HL-60 (cell line): ENCODE measurements around the gene LIPC.

ENCODE experiments used
- DNase-seq, 2 experiments: peaks; one replicate each; pipeline ENCODE4 v3.0.0-alpha.2; 2010 to 2020; ENCODE audit warnings: low read depth in 1 of 2, low spot score in 1 of 2
- H3K27ac ChIP-seq: fragments of 250-450 bp; sonication (Bioruptor Pico); replicated peaks from 2 replicates; pipeline ENCODE4 v1.5.1; 2020; ENCODE audit warnings: mild to moderate bottlenecking, moderate library complexity
- H3K27me3 ChIP-seq: fragments of 250-450 bp; sonication (Bioruptor Pico); 2 replicates; pipeline ENCODE4 v1.5.1; 2021; ENCODE audit warnings: mild to moderate bottlenecking, moderate library complexity; ENCODE audit not compliant: insufficient read depth, poor library complexity, severe bottlenecking
- H3K4me3 ChIP-seq: replicated peaks from 2 replicates; pipeline ENCODE4 v1.5.1; 2011; ENCODE audit warnings: mild to moderate bottlenecking, control low read depth, low read length; ENCODE audit not compliant: insufficient read depth
- CTCF ChIP-seq: IDR thresholded peaks from one replicate; pipeline ENCODE4 v1.5.1; 2011; ENCODE audit warnings: low read length, control low read depth, inconsistent platforms; ENCODE audit not compliant: insufficient read depth
- GABPA ChIP-seq: IDR thresholded peaks from 2 replicates; pipeline ENCODE4 v1.6.1; 2012; ENCODE audit warnings: low read depth
- POLR2AphosphoS5 ChIP-seq: IDR thresholded peaks from 2 replicates; pipeline ENCODE4 v1.6.1; 2012; ENCODE audit warnings: low read depth
- REST ChIP-seq: IDR thresholded peaks from 2 replicates; pipeline ENCODE4 v1.6.1; 2012; ENCODE audit warnings: low read depth; ENCODE audit not compliant: insufficient replicate concordance
- SPI1 ChIP-seq: IDR thresholded peaks from 2 replicates; pipeline ENCODE4 v1.6.1; 2012; ENCODE audit warnings: low read depth, mild to moderate bottlenecking, borderline replicate concordance

Gene LIPC

DNA sequence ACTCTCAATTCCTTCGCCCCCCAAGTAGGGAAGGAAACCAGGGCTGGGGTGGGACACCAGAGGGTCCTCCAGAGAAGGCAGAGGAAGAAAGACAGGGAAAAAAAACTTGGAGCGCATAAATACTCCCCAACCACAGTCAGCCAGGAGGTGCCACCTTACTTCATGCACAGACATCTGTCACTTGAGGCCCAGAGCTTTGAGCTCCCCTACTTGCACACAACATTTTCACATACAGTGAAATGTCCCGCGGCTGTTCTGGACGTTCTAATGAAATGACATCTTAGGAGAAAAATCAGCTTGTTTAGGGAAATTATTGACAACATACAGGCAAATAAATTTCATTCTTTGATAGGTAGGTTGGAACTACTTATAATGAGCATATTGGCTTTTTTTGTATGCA lies 113.0 kb downstream of the LIPC start:
- Histone ChIP-seq H3K4me3 (no peak overlapping the region), H3K27me3 (no peaks in the 10 kb centered on the region), H3K27ac (no peak overlapping the region)
- no peak for DNase-seq
- TF ChIP-seq SPI1 (no peak), CTCF (no peak), GABPA (no peak), REST (no peak), POLR2AphosphoS5 (no peak)

GRCh38 chr15:58545307-58546065 lies 113.7 kb downstream of the LIPC start:
- Histone ChIP-seq H3K27ac (no peak overlapping the region), H3K4me3 (no peak overlapping the region), H3K27me3 (no peaks in the 10 kb centered on the region)
- DNase-seq, result no peak
- no peak for TF ChIP-seq REST

DNA sequence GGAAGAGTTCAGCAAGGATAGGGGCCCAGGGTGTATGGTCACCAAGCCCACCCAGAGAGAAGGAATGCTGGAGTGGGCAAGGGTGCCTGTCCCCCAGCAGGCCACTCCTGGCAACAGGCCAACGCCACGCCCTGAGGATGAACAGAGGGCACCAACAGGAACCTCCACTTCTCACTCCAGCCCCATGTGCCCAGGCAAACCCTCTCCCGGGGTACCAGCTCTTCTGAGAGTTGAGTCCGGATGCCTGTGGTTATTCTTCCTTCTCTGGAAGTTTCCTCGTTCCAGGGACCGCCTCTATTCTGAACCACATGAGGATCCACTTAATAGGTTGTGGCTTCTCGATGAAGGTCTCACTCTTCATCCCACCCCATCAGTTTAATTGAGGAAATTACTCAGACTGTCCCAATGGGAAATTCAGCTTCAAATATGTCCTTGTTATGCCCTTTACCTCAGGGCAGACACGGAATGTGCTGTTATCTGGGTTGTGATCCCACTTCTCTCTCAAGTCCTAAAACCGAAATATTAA lies 114.3 kb downstream of the LIPC start:
- Histone ChIP-seq H3K27ac (no peak overlapping the region), H3K4me3 (no peak overlapping the region), H3K27me3 (no peaks in the 10 kb centered on the region)
- no peak for DNase-seq
- no peak for TF ChIP-seq SPI1

DNA sequence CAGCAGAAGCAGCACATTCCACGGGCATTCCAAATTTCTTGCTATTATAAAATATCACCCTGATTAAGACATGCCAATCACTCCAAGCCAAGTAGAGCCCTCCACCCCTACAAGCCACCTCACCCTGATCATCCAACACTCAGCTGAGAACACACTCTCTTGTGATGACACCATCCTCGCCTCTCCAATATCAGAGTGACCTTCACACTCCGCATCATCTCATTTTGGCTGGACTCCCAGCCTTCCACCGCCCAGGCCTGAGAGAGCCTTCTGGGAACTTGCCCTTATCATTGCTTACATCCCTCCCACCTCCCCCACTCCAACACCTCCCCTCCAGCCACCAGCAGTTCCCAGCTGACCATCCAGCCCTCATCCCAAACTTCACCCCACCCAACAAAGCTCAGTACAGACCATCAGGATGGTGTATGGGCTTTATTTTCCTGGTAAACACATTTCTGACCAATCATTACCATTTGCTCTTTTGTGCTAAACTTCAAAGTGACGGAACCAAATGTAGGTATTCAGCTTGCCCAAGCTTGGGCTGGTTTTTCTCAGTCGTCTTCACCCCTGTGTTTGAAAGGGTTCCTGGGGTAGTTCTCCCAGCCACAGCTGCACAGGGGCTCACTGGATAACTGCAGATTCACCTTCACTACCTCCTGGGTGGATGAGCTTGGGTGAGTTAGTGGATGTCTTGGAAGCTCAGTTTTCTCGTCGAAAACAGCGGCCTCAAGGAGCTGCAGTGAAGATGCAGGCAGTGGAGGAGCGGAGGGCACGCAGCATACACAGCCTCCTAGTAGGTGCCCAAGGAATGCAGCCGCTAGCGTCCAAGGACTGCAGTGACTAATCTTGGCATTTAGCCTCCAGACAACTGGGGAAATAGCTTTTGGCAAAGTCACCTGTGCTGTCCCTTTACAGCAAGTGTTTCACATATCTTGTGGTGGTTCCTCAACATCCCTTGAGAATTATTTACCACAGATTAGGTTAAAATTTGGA lies 115.1 kb downstream of the LIPC start:
- Histone ChIP-seq H3K4me3 (no peak overlapping the region), H3K27ac (no peak overlapping the region), H3K27me3 (no peaks in the 10 kb centered on the region)
- DNase-seq, result no peak
- TF ChIP-seq POLR2AphosphoS5 (no peak), GABPA (no peak), CTCF (no peak), SPI1 (no peak)
